Parathyroid adenoma (tissue), 2 donors: Measurements from ENCODE around the gene PRCC.
"Not testable (repeated sequence)": the region's sequence is repeated elsewhere in the genome, so short reads cannot be mapped to it uniquely, and the experiment has no call there.

Experiments used
- H2AFZ ChIP-seq: fragments of 300-600 bp; sonication (generic); one replicate; pipeline ENCODE4 v1.7.0; 2017; ENCODE audit warnings: antibody characterized with exemption, mild to moderate bottlenecking
- H3K27ac ChIP-seq: fragments of 300-600 bp; sonication (generic); one replicate; pipeline ENCODE4 v1.7.0; 2017
- H3K27me3 ChIP-seq: fragments of 300-600 bp; sonication (generic); one replicate; pipeline ENCODE4 v1.7.0; 2017; ENCODE audit warnings: low read length; ENCODE audit not compliant: control insufficient read depth, insufficient read depth
- H3K36me3 ChIP-seq: fragments of 300-600 bp; sonication (generic); one replicate; pipeline ENCODE4 v1.7.0; 2017; ENCODE audit warnings: low read length; ENCODE audit not compliant: control insufficient read depth, insufficient read depth
- H3K4me1 ChIP-seq: fragments of 300-600 bp; sonication (generic); one replicate; pipeline ENCODE4 v1.7.0; 2017; ENCODE audit warnings: control low read depth
- H3K4me2 ChIP-seq: fragments of 300-600 bp; sonication (generic); one replicate; pipeline ENCODE4 v1.7.0; 2017; ENCODE audit warnings: low read length
- H3K4me3 ChIP-seq: fragments of 300-600 bp; sonication (generic); one replicate; pipeline ENCODE4 v1.7.0; 2017; ENCODE audit warnings: low read depth, low read length
- H3K79me2 ChIP-seq: fragments of 300-600 bp; sonication (generic); one replicate; pipeline ENCODE4 v1.7.0; 2017; ENCODE audit warnings: control low read depth
- H3K9ac ChIP-seq: fragments of 300-600 bp; sonication (generic); one replicate; pipeline ENCODE4 v1.7.0; 2017; ENCODE audit warnings: mild to moderate bottlenecking
- H3K9me3 ChIP-seq: fragments of 300-600 bp; sonication (generic); one replicate; pipeline ENCODE4 v1.7.0; 2017; ENCODE audit warnings: low read length; ENCODE audit not compliant: control insufficient read depth
- CTCF ChIP-seq: fragments of 300-600 bp; sonication (generic); IDR thresholded peaks from one replicate; pipeline ENCODE4 v1.7.0; 2017; ENCODE audit warnings: antibody characterized with exemption, mild to moderate bottlenecking
- donor health status: primary hyperparathyroidism.

Gene PRCC

GRCh38 chr1:156756355-156756754 lies 11.0 kb upstream of the PRCC start:
- no peak overlapping the region for H3K4me3 ChIP-seq
- no peak overlapping the region for H2AFZ ChIP-seq
- H3K36me3 ChIP-seq, result no peaks in the 10 kb centered on the region
- no peaks in the 10 kb centered on the region for H3K27me3 ChIP-seq
- H3K79me2 ChIP-seq, result no peaks in the 10 kb centered on the region
- H3K4me1 ChIP-seq, result peaks cover 2% of the 10 kb centered on the region
- no peak for TF ChIP-seq CTCF
- no peak overlapping the region for H3K27ac ChIP-seq
- H3K9me3 ChIP-seq, result no peaks in the 10 kb centered on the region
- no peak overlapping the region for H3K4me2 ChIP-seq
- H3K9ac ChIP-seq, result no peak overlapping the region

- not testable (repeated sequence) for H3K27me3 ChIP-seq, H3K79me2 ChIP-seq, H2AFZ ChIP-seq
Observed at GRCh38 chr1:156757572-156758253, 9.6 kb upstream of the PRCC start.

GRCh38 chr1:156760092-156760795 lies 7.1 kb upstream of the PRCC start:
- Histone ChIP-seq H3K4me2 (peak overlapping the region; percentile 57), H3K36me3 (no peaks in the 10 kb centered on the region), H3K4me1 (peaks cover 2% of the 10 kb centered on the region), H2AFZ (peak overlapping the region; percentile 53), H3K27me3 (no peaks in the 10 kb centered on the region), H3K79me2 (no peaks in the 10 kb centered on the region), H3K9me3 (no peaks in the 10 kb centered on the region), H3K9ac (no peak overlapping the region), H3K4me3 (peak overlapping the region; percentile 17), H3K27ac (peak overlapping the region; percentile 73)
- TF ChIP-seq CTCF, result no peak

More at GRCh38 chr1:156757572-156758253, 9.6 kb upstream of the PRCC start:
- H3K4me2 ChIP-seq, H3K4me1 ChIP-seq, H3K4me3 ChIP-seq, H3K9me3 ChIP-seq, H3K36me3 ChIP-seq, H3K27ac ChIP-seq, H3K9ac ChIP-seq: not testable (repeated sequence)

- peaks cover 2% of the 10 kb centered on the region for H3K4me1 ChIP-seq
- no peaks in the 10 kb centered on the region for H3K9me3 ChIP-seq
- peak overlapping the region; percentile 57 for H3K4me2 ChIP-seq
- no peaks in the 10 kb centered on the region for H3K79me2 ChIP-seq
- no peak overlapping the region for H3K9ac ChIP-seq
- peak overlapping the region; percentile 73 for H3K27ac ChIP-seq
- TF ChIP-seq CTCF, result no peak
- no peak overlapping the region for H2AFZ ChIP-seq
- H3K27me3 ChIP-seq, result no peaks in the 10 kb centered on the region
- H3K4me3 ChIP-seq, result peak overlapping the region; percentile 17
- H3K36me3 ChIP-seq, result no peaks in the 10 kb centered on the region
Observed at GRCh38 chr1:156760796-156761104, 6.6 kb upstream of the PRCC start.

- H3K4me3 ChIP-seq, H3K4me1 ChIP-seq, H3K9ac ChIP-seq, H3K79me2 ChIP-seq, H3K9me3 ChIP-seq, H2AFZ ChIP-seq, H3K27me3 ChIP-seq, H3K4me2 ChIP-seq, H3K27ac ChIP-seq, H3K36me3 ChIP-seq: not testable (repeated sequence)
Observed at GRCh38 chr1:156765136-156765535, 2.2 kb upstream of the PRCC start.
